Right ventricle myocardium superior (tissue), 1 donor: ENCODE results near the gene ANKRD44. TPM values are rescaled to one million over a fixed set of nuclear protein-coding genes. Genes with fewer than 3 reads are reported as not detected.
A peak's percentile ranks its signal among the peaks of the same experiment; 100 is the strongest.

Source experiments
- ATAC-seq: fragments of 200-7000 bp; cut with Tn5 transposase; one replicate; pipeline ENCODE4 v1.9.1; 2020; ENCODE audit warnings: mild to moderate bottlenecking; ENCODE audit not compliant: poor library complexity
- DNase-seq: peaks from one replicate; pipeline ENCODE4 v3.0.0-alpha.2; 2020
- intact Hi-C: fragments of 100-400 bp; cut with DNase I; formaldehyde crosslinking; loops from one replicate; pipeline ENCODE4 v1.11.2; 2022
- total RNA-seq: library from RNA; stranded (reverse); fragmentation: NEBNext Ultra II Directional; extraction: Animal tissue kit (Norgen Biotek cat#: 25700); gene quantifications from one replicate; pipeline ENCODE4 v1.2.1, GENCODE V29; 2021
- donor health status: DM: no; HTN: yes; CAD: no; lungs with severe emphysema.

The ANKRD44 gene
- total RNA-seq, 1 donor from 2014 or later: 7.4 TPM

- intact Hi-C loops: no loop called here
- DNase-seq: no peak
- ATAC-seq: no peak
Measured at GRCh38 chr2:197201874-197202273, 108.7 kb downstream of the ANKRD44 start.

- no peak for ATAC-seq
- DNase-seq: no peak
- intact Hi-C loops: no loop called here
Measured at GRCh38 chr2:197200762-197201058, 109.9 kb downstream of the ANKRD44 start.

GRCh38 chr2:197200051-197200761, 110.4 kb downstream of the ANKRD44 start:
- no peak for DNase-seq
- no peak for ATAC-seq
- intact Hi-C loops: no loop called here

GRCh38 chr2:197198890-197199289, 111.7 kb downstream of the ANKRD44 start:
- intact Hi-C loops: no loop called here
- peak; percentile 77 for ATAC-seq
- DNase-seq: peak; percentile 72

GRCh38 chr2:197197895-197198311, 112.7 kb downstream of the ANKRD44 start:
- ATAC-seq: no peak

GRCh38 chr2:197196541-197197180, 113.9 kb downstream of the ANKRD44 start:
- ATAC-seq (no peak), DNase-seq (no peak)
- intact Hi-C loops: no loop called here

More at GRCh38 chr2:197197895-197198311, 112.7 kb downstream of the ANKRD44 start:
- intact Hi-C loops: no loop called here
- DNase-seq: no peak

GRCh38 chr2:197195518-197195917, 115.1 kb downstream of the ANKRD44 start:
- ATAC-seq: no peak
- intact Hi-C loops: no loop called here
- DNase-seq: no peak

- no peak for ATAC-seq
- intact Hi-C loops: loop anchor here (2.0 to 5.0 kb wide), 2 partner anchors 119 to 185 kb away; partner anchors contain the start of gene ANKRD44
- DNase-seq: no peak
Measured at GRCh38 chr2:197191940-197192322, 118.6 kb downstream of the ANKRD44 start.

GRCh38 chr2:197191177-197191939, 119.2 kb downstream of the ANKRD44 start:
- DNase-seq: no peak
- peak; percentile 55 for ATAC-seq
- intact Hi-C loops: loop anchor here (2.0 to 5.0 kb wide), 2 partner anchors 119 to 186 kb away; partner anchors contain the start of gene ANKRD44

GRCh38 chr2:197190100-197190432, 120.5 kb downstream of the ANKRD44 start:
- ATAC-seq: no peak

GRCh38 chr2:197189426-197190099, 121.0 kb downstream of the ANKRD44 start:
- no peak for ATAC-seq
- intact Hi-C loops: loop anchor here (2.0 to 5.0 kb wide), 2 partner anchors 121 to 188 kb away; partner anchors contain the start of gene ANKRD44
- no peak for DNase-seq

More at GRCh38 chr2:197190100-197190432, 120.5 kb downstream of the ANKRD44 start:
- no peak for DNase-seq
- intact Hi-C loops: loop anchor here (2.0 to 5.0 kb wide), 2 partner anchors 121 to 187 kb away; partner anchors contain the start of gene ANKRD44

- no peak for DNase-seq
- no peak for ATAC-seq
- intact Hi-C loops: no loop called here
Measured at GRCh38 chr2:197185676-197186075, 124.9 kb downstream of the ANKRD44 start.

GRCh38 chr2:197184959-197185586, 125.5 kb downstream of the ANKRD44 start:
- intact Hi-C loops: no loop called here
- ATAC-seq (peak; percentile 96), DNase-seq (peak; percentile 91)

- no peak for ATAC-seq
- intact Hi-C loops: no loop called here
- no peak for DNase-seq
Measured at GRCh38 chr2:197183355-197183754, 127.2 kb downstream of the ANKRD44 start.

- intact Hi-C loops: no loop called here
Measured at GRCh38 chr2:197182668-197183067, 127.9 kb downstream of the ANKRD44 start.

GRCh38 chr2:197181491-197181890, 129.1 kb downstream of the ANKRD44 start:
- no peak for ATAC-seq
- DNase-seq: no peak
- intact Hi-C loops: no loop called here

More at GRCh38 chr2:197182668-197183067, 127.9 kb downstream of the ANKRD44 start:
- ATAC-seq: no peak
- no peak for DNase-seq

GRCh38 chr2:197179744-197180498, 130.7 kb downstream of the ANKRD44 start:
- peak; percentile 61 for ATAC-seq
- DNase-seq: peak; percentile 50
- intact Hi-C loops: no loop called here

- intact Hi-C loops: no loop called here
- DNase-seq (no peak), ATAC-seq (no peak)
Measured at GRCh38 chr2:197176522-197176921, 134.1 kb downstream of the ANKRD44 start.
